NB4 (cell line): ENCODE data around the gene CFAP299.

Experiments used
- DNase-seq: peaks from one replicate; pipeline ENCODE4 v3.0.0; 2010; ENCODE audit warnings: low read depth
- H3K4me3 ChIP-seq: one replicate; pipeline ENCODE4 v1.5.1; 2011; ENCODE audit warnings: mild to moderate bottlenecking, low read depth, low read length, moderate library complexity
- CTCF ChIP-seq: IDR thresholded peaks from one replicate; pipeline ENCODE4 v1.5.1; 2012; ENCODE audit warnings: low read depth, low read length
- MAX ChIP-seq: IDR thresholded peaks from 2 replicates; pipeline ENCODE4 v1.6.1; 2011; ENCODE audit warnings: low read depth, low read length
- MYC ChIP-seq: IDR thresholded peaks from 2 replicates; pipeline ENCODE4 v1.6.1; 2011; ENCODE audit warnings: low read depth, low read length
- POLR2A ChIP-seq: IDR thresholded peaks from 2 replicates; pipeline ENCODE4 v1.6.1; 2011; ENCODE audit warnings: mild to moderate bottlenecking; ENCODE audit not compliant: insufficient read length; ENCODE audit errors: extremely low read depth

The CFAP299 gene

GRCh38 chr4:80423553-80424224, 88.2 kb downstream of the CFAP299 start:
- no peak overlapping the region for H3K4me3 ChIP-seq
- TF ChIP-seq MYC (no peak), CTCF (no peak), MAX (no peak), POLR2A (no peak)
- no peak for DNase-seq

GRCh38 chr4:80424225-80424581, 88.7 kb downstream of the CFAP299 start:
- H3K4me3 ChIP-seq = no peak overlapping the region
- DNase-seq = no peak
- TF ChIP-seq MYC (no peak), CTCF (no peak), POLR2A (no peak), MAX (no peak)

- DNase-seq = no peak
Observed at GRCh38 chr4:80425124-80426100, 89.9 kb downstream of the CFAP299 start.

GRCh38 chr4:80431203-80431965, 95.9 kb downstream of the CFAP299 start:
- TF ChIP-seq POLR2A (no peak), MAX (no peak), CTCF (no peak), MYC (no peak)
- DNase-seq = no peak

More at GRCh38 chr4:80425124-80426100, 89.9 kb downstream of the CFAP299 start:
- no peak overlapping the region for H3K4me3 ChIP-seq
- TF ChIP-seq POLR2A (no peak), MYC (no peak), CTCF (no peak), MAX (no peak)

GRCh38 chr4:80434238-80434637, 98.7 kb downstream of the CFAP299 start:
- peak; percentile 23 for DNase-seq
- no peak overlapping the region for H3K4me3 ChIP-seq
- TF ChIP-seq MAX (no peak), MYC (no peak), CTCF (no peak), POLR2A (no peak)

More at GRCh38 chr4:80431203-80431965, 95.9 kb downstream of the CFAP299 start:
- no peak overlapping the region for H3K4me3 ChIP-seq
